GM12864 (cell line): ENCODE data around the gene C17orf67.

ENCODE experiments used
- DNase-seq: peaks from one replicate; pipeline ENCODE4 v3.0.0-alpha.2; 2011; ENCODE audit warnings: low read depth
- H3K4me3 ChIP-seq: 2 replicates; pipeline ENCODE4 v1.5.1; 2011; ENCODE audit warnings: mild to moderate bottlenecking, low read depth, low read length, control low read depth
- CTCF ChIP-seq: IDR thresholded peaks from 2 replicates; pipeline ENCODE4 v1.5.1; 2011; ENCODE audit warnings: low read depth, mild to moderate bottlenecking, moderate library complexity, low read length, control low read depth, inconsistent platforms; ENCODE audit errors: missing control alignments

C17orf67 gene

DNA sequence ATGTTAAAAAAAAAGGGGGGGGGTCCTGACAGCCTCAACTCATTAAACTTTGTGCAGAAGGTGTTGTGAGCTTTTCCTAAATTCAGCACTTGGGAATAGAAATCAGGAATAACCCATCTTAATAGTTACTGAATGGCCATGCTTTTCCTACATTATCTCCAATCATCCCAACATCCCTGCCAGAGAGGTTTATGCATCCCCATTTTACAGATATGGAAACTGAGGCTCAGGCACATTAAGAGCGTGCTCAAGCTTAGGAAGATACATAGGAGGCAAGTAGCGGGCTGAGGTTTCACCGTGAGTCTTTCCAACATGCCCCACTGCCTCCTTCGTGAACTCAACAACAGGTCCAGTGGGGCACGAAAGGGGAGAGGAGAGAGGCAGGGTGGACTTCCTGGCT, 78.4 kb downstream of the C17orf67 start:
- no peak for DNase-seq
- TF ChIP-seq CTCF, result no peak
- H3K4me3 ChIP-seq, result no peak overlapping the region

DNA sequence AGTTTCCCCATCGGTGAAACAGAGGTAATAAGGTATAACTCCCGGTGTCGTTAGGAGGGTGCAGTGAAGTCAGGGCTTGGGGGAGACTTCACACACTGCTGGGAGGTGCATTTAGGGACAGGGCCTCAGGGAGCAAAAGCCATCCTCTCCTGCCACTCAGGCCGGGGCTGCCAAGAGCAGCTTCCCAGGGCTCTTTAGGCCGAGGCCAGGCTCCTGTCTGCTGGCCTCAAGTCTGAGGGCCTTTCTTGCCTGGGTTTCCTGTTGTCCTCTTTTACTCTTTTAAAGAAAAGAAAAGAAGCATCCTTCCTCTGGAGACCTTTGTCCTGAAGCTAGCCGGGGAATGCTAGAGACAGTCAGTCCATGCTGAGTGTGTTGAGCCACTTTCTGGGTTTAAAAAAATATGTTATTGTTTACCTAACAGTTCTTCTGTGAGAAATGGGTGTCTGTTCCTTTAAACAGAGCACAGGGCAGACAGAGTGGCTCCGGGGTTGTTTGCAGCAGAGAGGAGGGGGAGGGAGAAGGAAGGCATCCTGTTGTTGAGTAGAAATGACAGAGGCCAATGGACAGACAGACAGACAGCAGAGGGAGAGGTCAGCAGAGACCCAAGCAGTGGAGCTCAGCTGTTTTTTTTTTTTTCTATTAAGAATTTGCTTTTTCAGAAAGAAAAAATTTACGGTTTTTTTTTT, 79.1 kb downstream of the C17orf67 start:
- no peak for DNase-seq
- H3K4me3 ChIP-seq, result no peak overlapping the region
- no peak for TF ChIP-seq CTCF

- no peak overlapping the region for H3K4me3 ChIP-seq
- DNase-seq, result no peak
- no peak for TF ChIP-seq CTCF
Measured at GRCh38 chr17:56752263-56752836, 81.4 kb downstream of the C17orf67 start.

GRCh38 chr17:56751145-56751738, 82.5 kb downstream of the C17orf67 start:
- no peak overlapping the region for H3K4me3 ChIP-seq
- DNase-seq, result no peak
- TF ChIP-seq CTCF, result no peak

DNA sequence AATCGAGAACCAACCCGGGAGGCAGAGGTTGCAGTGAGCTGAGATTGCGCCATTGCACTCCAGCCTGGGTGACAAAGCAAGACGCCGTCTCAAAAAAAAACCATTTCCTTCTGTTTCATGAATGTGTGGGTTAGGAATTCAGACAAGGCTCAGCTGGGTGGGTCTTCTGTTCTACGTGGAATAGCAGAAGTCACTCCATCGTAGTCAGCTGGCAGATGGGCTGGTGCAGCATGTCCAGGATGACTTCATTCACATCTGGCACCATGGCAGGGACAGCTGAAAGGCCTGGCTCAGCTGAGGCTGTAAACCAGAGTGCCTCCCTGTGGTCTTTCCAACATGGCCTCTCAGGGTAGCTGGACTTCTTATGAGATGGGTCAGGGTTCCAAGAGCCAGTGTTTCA, 89.0 kb downstream of the C17orf67 start:
- no peak for TF ChIP-seq CTCF
- DNase-seq, result no peak

DNA sequence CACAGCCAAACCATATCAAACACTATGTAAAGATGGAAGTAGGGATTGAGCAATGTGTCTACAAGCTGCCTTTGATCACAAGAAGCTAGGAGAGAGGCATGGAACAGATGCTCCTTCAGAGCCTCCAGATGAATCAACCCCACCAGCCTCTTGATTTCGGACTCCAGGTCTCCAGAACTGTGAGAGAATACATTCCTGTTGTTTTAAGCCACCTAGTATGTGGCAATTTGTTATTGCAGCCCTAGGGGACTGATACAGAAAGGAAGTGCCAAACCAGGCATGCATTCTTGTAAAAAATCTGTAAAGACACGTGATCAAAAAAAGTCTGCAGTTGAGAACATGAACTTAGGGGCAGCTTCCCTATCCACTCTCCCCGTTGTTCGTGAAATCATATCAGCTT, 91.1 kb downstream of the C17orf67 start:
- H3K4me3 ChIP-seq, result no peak overlapping the region
- no peak for DNase-seq
- TF ChIP-seq CTCF, result no peak

More for the DNA sequence above, 89.0 kb downstream of the C17orf67 start:
- no peak overlapping the region for H3K4me3 ChIP-seq
